MM.1S (cell line): ENCODE results near the gene TGFB1I1.

Experiments used
- DNase-seq: peaks from one replicate; pipeline ENCODE4 v3.0.0-alpha.2; 2015
- H2AFZ ChIP-seq: fragments of 300-600 bp; sonication (generic); 2 replicates; pipeline ENCODE4 v1.6.0; 2016; ENCODE audit warnings: antibody characterized with exemption, low read length
- H3F3A ChIP-seq: fragments of 300-600 bp; sonication (generic); 2 replicates; pipeline ENCODE4 v1.6.1; 2016; ENCODE audit warnings: mild to moderate bottlenecking, antibody characterized with exemption, low read length, moderate library complexity, mixed read lengths; ENCODE audit not compliant: insufficient read depth
- H3K27ac ChIP-seq: fragments of 300-600 bp; sonication (generic); 2 replicates; pipeline ENCODE4 v1.5.1; 2016; ENCODE audit warnings: mild to moderate bottlenecking, low read length
- H3K27me3 ChIP-seq: fragments of 300-600 bp; sonication (generic); replicated peaks from 2 replicates; pipeline ENCODE4 v1.6.0; 2016; ENCODE audit warnings: low read length; ENCODE audit not compliant: insufficient read depth
- H3K36me3 ChIP-seq: fragments of 300-600 bp; sonication (generic); replicated peaks from 2 replicates; pipeline ENCODE4 v1.6.1; 2016; ENCODE audit warnings: mild to moderate bottlenecking, low read length, mixed read lengths; ENCODE audit not compliant: insufficient read depth
- H3K4me1 ChIP-seq: fragments of 300-600 bp; sonication (generic); 2 replicates; pipeline ENCODE4 v1.6.1; 2016; ENCODE audit warnings: low read length, mixed read lengths
- H3K4me2 ChIP-seq: fragments of 300-600 bp; sonication (generic); 2 replicates; pipeline ENCODE4 v1.6.0; 2016; ENCODE audit warnings: low read depth, low read length
- H3K4me3 ChIP-seq: fragments of 300-600 bp; sonication (generic); 2 replicates; pipeline ENCODE4 v1.5.1; 2016; ENCODE audit warnings: low read length, mixed read lengths
- H3K79me2 ChIP-seq: fragments of 300-600 bp; sonication (generic); 2 replicates; pipeline ENCODE4 v1.6.1; 2016; ENCODE audit warnings: mixed run types, low read length, mixed read lengths
- H3K9ac ChIP-seq: fragments of 300-600 bp; sonication (generic); 2 replicates; pipeline ENCODE4 v1.6.1; 2016; ENCODE audit warnings: low read length, mixed read lengths
- H3K9me2 ChIP-seq: fragments of 300-600 bp; sonication (generic); replicated peaks from 2 replicates; pipeline ENCODE4 v1.6.1; 2016; ENCODE audit warnings: mild to moderate bottlenecking, low read length, mixed read lengths; ENCODE audit not compliant: insufficient read depth
- H3K9me3 ChIP-seq: fragments of 300-600 bp; sonication (generic); replicated peaks from 2 replicates; pipeline ENCODE4 v1.6.1; 2016; ENCODE audit warnings: mild to moderate bottlenecking, low read length, mixed read lengths; ENCODE audit not compliant: insufficient read depth
- H4K20me1 ChIP-seq: fragments of 300-600 bp; sonication (generic); 2 replicates; pipeline ENCODE4 v1.6.1; 2016; ENCODE audit warnings: mild to moderate bottlenecking, low read length, moderate library complexity, mixed read lengths; ENCODE audit not compliant: insufficient read depth
- EZH2 ChIP-seq: fragments of 300-600 bp; sonication (generic); optimal IDR thresholded peaks from 2 replicates; pipeline ENCODE3; 2017; ENCODE audit warnings: low read depth, mild to moderate bottlenecking, antibody characterized with exemption, low read length, mixed read lengths
- EZH2phosphoT487 ChIP-seq: fragments of 300-600 bp; sonication (generic); IDR thresholded peaks from 2 replicates; pipeline ENCODE4 v1.6.1; 2018; ENCODE audit warnings: antibody characterized with exemption, low read length
- TF ChIP-seq, protein P1 (sequence below): fragments of 300-600 bp; sonication (generic); IDR thresholded peaks from 2 replicates; pipeline ENCODE4 v1.5.1; 2016; ENCODE audit warnings: antibody characterized with exemption, low read length, mixed read lengths

The TGFB1I1 gene

DNA sequence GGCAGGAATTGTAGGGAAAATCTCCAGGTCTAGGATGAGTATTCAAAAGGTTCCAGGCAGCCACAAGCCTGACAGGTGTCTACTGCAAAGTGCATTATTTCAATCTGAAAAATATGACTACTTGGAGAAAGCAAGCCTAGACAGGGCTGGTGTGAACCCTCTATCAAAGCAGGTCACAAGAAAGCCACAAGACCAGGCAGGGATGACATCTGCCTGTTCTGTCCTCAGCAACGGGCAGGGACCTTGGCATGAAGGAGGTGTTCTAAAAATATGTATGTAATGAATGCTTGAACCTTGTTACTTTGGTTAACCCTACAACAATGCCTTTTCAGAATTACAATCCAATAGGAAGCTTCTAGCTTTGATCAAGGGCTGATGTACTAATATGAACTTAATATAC lies 42.6 kb upstream of the TGFB1I1 start:
- DNase-seq: no peak
- no peak overlapping the region for H3K27ac ChIP-seq
- H3F3A ChIP-seq: peaks cover 10% of the 10 kb centered on the region
- H3K27me3 ChIP-seq: no peaks in the 10 kb centered on the region
- H3K4me1 ChIP-seq: peaks cover 18% of the 10 kb centered on the region; the same call in 1 of the 2 replicates
- H3K36me3 ChIP-seq: no peaks in the 10 kb centered on the region
- no peak overlapping the region for H3K9ac ChIP-seq
- no peak overlapping the region for H2AFZ ChIP-seq
- no peak for TF ChIP-seq EZH2phosphoT487
- no peak for TF ChIP-seq EZH2
- TF ChIP-seq, protein P1, sequence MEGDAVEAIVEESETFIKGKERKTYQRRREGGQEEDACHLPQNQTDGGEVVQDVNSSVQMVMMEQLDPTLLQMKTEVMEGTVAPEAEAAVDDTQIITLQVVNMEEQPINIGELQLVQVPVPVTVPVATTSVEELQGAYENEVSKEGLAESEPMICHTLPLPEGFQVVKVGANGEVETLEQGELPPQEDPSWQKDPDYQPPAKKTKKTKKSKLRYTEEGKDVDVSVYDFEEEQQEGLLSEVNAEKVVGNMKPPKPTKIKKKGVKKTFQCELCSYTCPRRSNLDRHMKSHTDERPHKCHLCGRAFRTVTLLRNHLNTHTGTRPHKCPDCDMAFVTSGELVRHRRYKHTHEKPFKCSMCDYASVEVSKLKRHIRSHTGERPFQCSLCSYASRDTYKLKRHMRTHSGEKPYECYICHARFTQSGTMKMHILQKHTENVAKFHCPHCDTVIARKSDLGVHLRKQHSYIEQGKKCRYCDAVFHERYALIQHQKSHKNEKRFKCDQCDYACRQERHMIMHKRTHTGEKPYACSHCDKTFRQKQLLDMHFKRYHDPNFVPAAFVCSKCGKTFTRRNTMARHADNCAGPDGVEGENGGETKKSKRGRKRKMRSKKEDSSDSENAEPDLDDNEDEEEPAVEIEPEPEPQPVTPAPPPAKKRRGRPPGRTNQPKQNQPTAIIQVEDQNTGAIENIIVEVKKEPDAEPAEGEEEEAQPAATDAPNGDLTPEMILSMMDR: no peak
- H3K9me2 ChIP-seq: no peaks in the 10 kb centered on the region
- no peak overlapping the region for H3K4me3 ChIP-seq
- no peaks in the 10 kb centered on the region for H4K20me1 ChIP-seq
- no peaks in the 10 kb centered on the region for H3K9me3 ChIP-seq
- H3K4me2 ChIP-seq: no peak overlapping the region
- no peaks in the 10 kb centered on the region for H3K79me2 ChIP-seq

DNA sequence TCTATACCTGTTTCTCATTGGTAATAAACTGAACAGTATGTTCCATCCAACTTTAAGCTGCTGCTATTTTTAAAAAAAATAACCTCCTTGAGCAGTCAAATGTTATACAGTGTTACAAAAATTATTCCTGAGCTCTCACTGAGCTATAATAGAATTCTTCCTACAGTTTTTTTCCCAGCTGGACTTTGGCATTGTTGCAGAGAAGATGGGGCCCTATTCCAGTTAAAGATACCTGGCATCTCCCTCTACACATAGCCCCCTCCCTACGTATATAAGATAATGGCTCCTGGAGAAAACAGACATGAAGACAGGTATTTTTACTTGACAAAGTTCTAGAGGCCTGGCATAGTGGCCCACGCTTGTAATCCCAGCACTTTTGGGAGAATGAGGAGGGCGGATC lies 42.2 kb upstream of the TGFB1I1 start:
- no peaks in the 10 kb centered on the region for H3K36me3 ChIP-seq
- no peaks in the 10 kb centered on the region for H3K9me3 ChIP-seq
- H3K27ac ChIP-seq: no peak overlapping the region
- no peak for DNase-seq
- peaks cover 10% of the 10 kb centered on the region for H3F3A ChIP-seq
- H3K4me1 ChIP-seq: peaks cover 18% of the 10 kb centered on the region; the same call in 1 of the 2 replicates
- H3K9ac ChIP-seq: no peak overlapping the region
- no peak overlapping the region for H3K4me3 ChIP-seq
- no peak overlapping the region for H2AFZ ChIP-seq
- H3K9me2 ChIP-seq: no peaks in the 10 kb centered on the region
- TF ChIP-seq EZH2: no peak
- TF ChIP-seq, protein P1: no peak
- TF ChIP-seq EZH2phosphoT487: no peak
- H4K20me1 ChIP-seq: no peaks in the 10 kb centered on the region
- no peaks in the 10 kb centered on the region for H3K79me2 ChIP-seq
- no peaks in the 10 kb centered on the region for H3K27me3 ChIP-seq
- no peak overlapping the region; the same call in 1 of the 2 replicates for H3K4me2 ChIP-seq

DNA sequence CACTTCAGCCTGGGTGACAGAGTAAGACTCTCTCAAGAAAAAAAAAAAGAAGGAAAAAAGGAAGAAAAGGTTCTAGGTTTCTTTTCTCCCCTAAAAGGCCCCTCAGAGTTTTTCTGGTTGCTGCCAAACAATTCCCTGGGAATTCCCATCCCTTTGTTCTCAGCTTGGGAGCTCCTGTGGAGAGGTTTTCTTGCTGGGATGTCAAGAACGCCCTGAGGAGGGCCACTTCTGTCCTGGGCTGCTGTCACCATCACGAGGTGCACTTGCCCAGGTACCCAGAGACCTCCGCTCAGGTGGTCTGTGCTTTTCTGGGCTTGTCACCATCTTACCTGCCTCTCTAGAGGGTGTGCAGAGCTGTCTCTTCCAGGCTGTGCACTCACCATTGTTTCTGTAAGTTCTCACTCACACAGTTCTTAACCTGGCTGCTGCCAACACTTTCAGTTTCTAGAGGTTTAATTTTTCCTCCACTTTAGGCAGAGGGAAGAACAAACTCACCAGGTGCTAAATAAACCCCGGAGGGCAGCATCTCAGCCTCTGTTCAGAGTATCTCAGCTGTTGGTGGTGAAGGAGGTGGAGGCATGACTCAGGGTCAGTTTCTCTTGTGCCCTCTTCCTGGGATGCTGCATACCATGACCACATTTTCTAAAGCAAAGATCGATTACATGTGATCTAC lies 41.4 kb upstream of the TGFB1I1 start:
- no peaks in the 10 kb centered on the region for H3K9me3 ChIP-seq
- H3K27ac ChIP-seq: peak overlapping the region; percentile 19; the same call in 1 of the 2 replicates
- peak overlapping the region; percentile 28; the same call in 1 of the 2 replicates for H2AFZ ChIP-seq
- H3K4me2 ChIP-seq: peak overlapping the region; percentile 73
- no peaks in the 10 kb centered on the region for H3K9me2 ChIP-seq
- peaks cover 10% of the 10 kb centered on the region for H3F3A ChIP-seq
- peaks cover 18% of the 10 kb centered on the region; the same call in 1 of the 2 replicates for H3K4me1 ChIP-seq
- H3K4me3 ChIP-seq: peak overlapping the region; percentile 26; the same call in 1 of the 2 replicates
- H3K36me3 ChIP-seq: no peaks in the 10 kb centered on the region
- H3K79me2 ChIP-seq: no peaks in the 10 kb centered on the region
- no peak overlapping the region for H3K9ac ChIP-seq
- no peaks in the 10 kb centered on the region for H3K27me3 ChIP-seq
- TF ChIP-seq EZH2phosphoT487: no peak
- TF ChIP-seq, protein P1: no peak
- no peak for TF ChIP-seq EZH2
- peak; percentile 74 for DNase-seq
- no peaks in the 10 kb centered on the region for H4K20me1 ChIP-seq
